ENCODE results near the gene XYLT1.

The XYLT1 gene

DNA sequence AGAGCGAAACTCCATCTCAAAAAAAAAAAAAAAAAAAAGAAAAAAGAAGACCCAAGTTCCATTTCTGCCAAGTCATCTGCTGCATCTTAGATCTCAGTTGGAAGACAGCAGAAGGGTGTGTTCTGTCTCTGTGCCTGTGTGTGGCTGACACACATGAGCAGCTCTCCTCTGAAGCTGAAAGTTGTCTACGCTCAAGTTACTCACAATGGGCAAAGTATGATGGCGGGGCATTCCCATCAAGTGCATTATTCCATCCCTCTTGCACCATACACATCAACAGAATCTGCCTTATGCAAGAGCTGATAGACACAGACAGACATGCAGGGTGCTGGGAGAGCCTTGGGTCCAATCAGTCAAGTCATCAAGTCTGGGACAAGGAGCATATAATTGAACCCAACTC lies 402.2 kb downstream of the XYLT1 start:
- Histone ChIP-seq H3K4me2 (ENCODE audit: low read depth, low read length, poor library complexity, severe bottlenecking) (no peak overlapping the region), H3K9ac (ENCODE audit: low read depth, low read length, poor library complexity, severe bottlenecking) (no peak overlapping the region), H3K9me3 (ENCODE audit: insufficient read depth, low read depth, low read length) (no peaks in the 10 kb centered on the region), H2AFZ (ENCODE audit: low read length) (no peak overlapping the region), H4K20me1 (ENCODE audit: insufficient read depth, low read length, poor library complexity, severe bottlenecking) (no peaks in the 10 kb centered on the region), H3K79me2 (ENCODE audit: insufficient read depth, low read length) (no peaks in the 10 kb centered on the region), H3K36me3 (ENCODE audit: insufficient read depth, low read length) (no peaks in the 10 kb centered on the region), H3K4me1 (ENCODE audit: insufficient read depth, low read length, poor library complexity, severe bottlenecking) (peaks cover 14% of the 10 kb centered on the region), H3K27me3 (ENCODE audit: insufficient read depth, low read length, poor library complexity, severe bottlenecking) (no peaks in the 10 kb centered on the region), H3K4me3 (ENCODE audit: low read length, poor library complexity, severe bottlenecking) (no peak overlapping the region), H3K9me2 (replicated peaks; ENCODE audit: low read depth, low read length) (no peaks in the 10 kb centered on the region), H3F3A (ENCODE audit: low read depth) (no peaks in the 10 kb centered on the region)
- TF ChIP-seq, protein P1, sequence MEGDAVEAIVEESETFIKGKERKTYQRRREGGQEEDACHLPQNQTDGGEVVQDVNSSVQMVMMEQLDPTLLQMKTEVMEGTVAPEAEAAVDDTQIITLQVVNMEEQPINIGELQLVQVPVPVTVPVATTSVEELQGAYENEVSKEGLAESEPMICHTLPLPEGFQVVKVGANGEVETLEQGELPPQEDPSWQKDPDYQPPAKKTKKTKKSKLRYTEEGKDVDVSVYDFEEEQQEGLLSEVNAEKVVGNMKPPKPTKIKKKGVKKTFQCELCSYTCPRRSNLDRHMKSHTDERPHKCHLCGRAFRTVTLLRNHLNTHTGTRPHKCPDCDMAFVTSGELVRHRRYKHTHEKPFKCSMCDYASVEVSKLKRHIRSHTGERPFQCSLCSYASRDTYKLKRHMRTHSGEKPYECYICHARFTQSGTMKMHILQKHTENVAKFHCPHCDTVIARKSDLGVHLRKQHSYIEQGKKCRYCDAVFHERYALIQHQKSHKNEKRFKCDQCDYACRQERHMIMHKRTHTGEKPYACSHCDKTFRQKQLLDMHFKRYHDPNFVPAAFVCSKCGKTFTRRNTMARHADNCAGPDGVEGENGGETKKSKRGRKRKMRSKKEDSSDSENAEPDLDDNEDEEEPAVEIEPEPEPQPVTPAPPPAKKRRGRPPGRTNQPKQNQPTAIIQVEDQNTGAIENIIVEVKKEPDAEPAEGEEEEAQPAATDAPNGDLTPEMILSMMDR (conservative IDR thresholded peaks at IDR 0.05; ENCODE audit: low read length): no peak

DNA sequence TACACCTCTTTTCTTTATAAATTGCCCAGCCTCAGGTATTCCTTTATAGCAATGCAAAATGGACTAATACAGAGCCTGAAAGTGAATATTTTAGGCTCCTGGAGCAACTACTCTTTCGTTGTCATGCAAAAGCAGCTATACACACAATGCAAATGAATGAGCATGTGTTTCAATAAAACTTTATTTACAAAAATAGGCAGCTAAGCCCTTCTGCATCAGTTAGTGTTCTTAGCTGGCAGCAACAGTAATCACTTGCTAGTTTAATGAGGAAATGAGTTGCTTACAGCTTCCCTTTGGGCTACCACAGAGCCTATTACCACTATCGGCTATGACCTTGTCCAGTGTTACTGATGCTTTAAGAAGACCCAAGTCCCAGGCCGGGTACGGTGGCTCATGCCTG lies 402.9 kb downstream of the XYLT1 start:
- Histone ChIP-seq H3K4me3 (ENCODE audit: low read length, poor library complexity, severe bottlenecking) (no peak overlapping the region), H3K9me2 (replicated peaks; ENCODE audit: low read depth, low read length) (no peaks in the 10 kb centered on the region), H3K79me2 (ENCODE audit: insufficient read depth, low read length) (no peaks in the 10 kb centered on the region), H3K9ac (ENCODE audit: low read depth, low read length, poor library complexity, severe bottlenecking) (no peak overlapping the region), H3K9me3 (ENCODE audit: insufficient read depth, low read depth, low read length) (no peaks in the 10 kb centered on the region), H3F3A (ENCODE audit: low read depth) (no peaks in the 10 kb centered on the region), H3K27me3 (ENCODE audit: insufficient read depth, low read length, poor library complexity, severe bottlenecking) (no peaks in the 10 kb centered on the region), H2AFZ (ENCODE audit: low read length) (no peak overlapping the region), H4K20me1 (ENCODE audit: insufficient read depth, low read length, poor library complexity, severe bottlenecking) (no peaks in the 10 kb centered on the region), H3K36me3 (ENCODE audit: insufficient read depth, low read length) (no peaks in the 10 kb centered on the region), H3K4me1 (ENCODE audit: insufficient read depth, low read length, poor library complexity, severe bottlenecking) (peaks cover 14% of the 10 kb centered on the region), H3K4me2 (ENCODE audit: low read depth, low read length, poor library complexity, severe bottlenecking) (no peak overlapping the region)
- TF ChIP-seq, protein P1 (conservative IDR thresholded peaks at IDR 0.05; ENCODE audit: low read length): no peak
- no peak for TF ChIP-seq EZH2phosphoT487 (IDR thresholded peaks at IDR 0.05; ENCODE audit: borderline replicate concordance)

DNA sequence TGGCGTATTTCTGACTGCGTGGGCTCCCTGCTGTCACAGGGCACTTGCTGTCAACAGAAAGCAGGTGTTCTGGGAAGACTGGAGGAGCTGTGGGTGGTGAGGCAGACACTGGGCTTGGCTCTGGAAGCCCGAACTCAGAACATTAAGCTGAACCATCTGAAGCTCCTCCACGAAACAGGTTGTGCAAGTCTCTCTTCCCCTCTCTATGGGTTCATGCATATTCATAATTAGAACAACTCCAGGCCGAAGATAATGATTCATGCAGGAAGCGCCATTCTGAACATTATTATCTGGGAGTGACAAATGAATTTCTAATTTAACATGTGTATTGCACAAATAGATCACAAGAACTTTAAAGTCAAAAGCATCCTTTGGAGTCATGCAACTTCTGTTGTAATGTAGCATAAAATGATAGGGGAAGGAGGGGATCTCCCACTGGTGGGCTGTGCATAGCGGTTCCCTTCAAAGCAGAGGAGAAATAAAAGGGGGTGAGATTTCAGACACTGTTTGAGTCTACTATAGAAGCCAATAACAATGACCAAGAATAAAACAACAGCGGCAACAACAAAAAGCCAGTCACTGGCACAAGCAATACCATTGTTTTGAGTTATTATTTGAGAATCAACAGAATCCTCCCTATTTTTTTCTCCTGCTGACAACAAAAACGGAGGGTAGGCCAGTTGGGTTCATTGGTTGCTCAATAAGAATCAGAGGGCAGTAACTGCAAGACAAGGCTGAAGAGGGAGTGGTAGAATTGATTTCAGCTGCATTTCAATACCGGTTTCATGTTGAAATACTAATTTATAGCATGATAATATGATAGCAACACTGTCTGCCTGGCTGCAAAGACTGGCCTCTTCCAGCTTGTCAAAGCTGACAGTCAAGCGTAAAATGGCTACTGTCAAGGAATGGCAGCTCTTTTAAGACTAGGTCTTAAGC lies 407.3 kb downstream of the XYLT1 start:
- no peak overlapping the region for H3K4me2 ChIP-seq (ENCODE audit: low read depth, low read length, poor library complexity, severe bottlenecking)
- H3F3A ChIP-seq (ENCODE audit: low read depth): no peaks in the 10 kb centered on the region
- H4K20me1 ChIP-seq (ENCODE audit: insufficient read depth, low read length, poor library complexity, severe bottlenecking): no peaks in the 10 kb centered on the region
- H3K4me3 ChIP-seq (ENCODE audit: low read length, poor library complexity, severe bottlenecking): no peak overlapping the region
- H3K36me3 ChIP-seq (ENCODE audit: insufficient read depth, low read length): no peaks in the 10 kb centered on the region
- H3K79me2 ChIP-seq (ENCODE audit: insufficient read depth, low read length): no peaks in the 10 kb centered on the region
- H3K9me3 ChIP-seq (ENCODE audit: insufficient read depth, low read depth, low read length): no peaks in the 10 kb centered on the region
- H2AFZ ChIP-seq (ENCODE audit: low read length): no peak overlapping the region
- no peaks in the 10 kb centered on the region for H3K9me2 ChIP-seq (replicated peaks; ENCODE audit: low read depth, low read length)
- H3K9ac ChIP-seq (ENCODE audit: low read depth, low read length, poor library complexity, severe bottlenecking): no peak overlapping the region
- TF ChIP-seq EZH2phosphoT487 (IDR thresholded peaks at IDR 0.05; ENCODE audit: borderline replicate concordance): no peak
- TF ChIP-seq, protein P1 (conservative IDR thresholded peaks at IDR 0.05; ENCODE audit: low read length): no peak
- no peaks in the 10 kb centered on the region for H3K4me1 ChIP-seq (ENCODE audit: insufficient read depth, low read length, poor library complexity, severe bottlenecking)
- H3K27me3 ChIP-seq (ENCODE audit: insufficient read depth, low read length, poor library complexity, severe bottlenecking): no peaks in the 10 kb centered on the region

Measured in Loucy (cell line).